Urothelium cell line (cell line): ENCODE measurements around the gene TRPM3.
A peak's percentile ranks its signal among the peaks of the same experiment; 100 is the strongest.

Experiments
- DNase-seq: peaks from one replicate; pipeline ENCODE4 v3.0.0; 2011; ENCODE audit warnings: low spot score, mixed read lengths
- FAIRE-seq: peaks from 2 replicates; lab custom pipeline; 2011; peaks lifted over from hg19 to GRCh38; lab: Jason Lieb, UNC

TRPM3 gene

GRCh38 chr9:70500793-70501192, 620.6 kb downstream of the TRPM3 start:
- no peak for DNase-seq
- FAIRE-seq, result no peak

GRCh38 chr9:70499621-70500020, 621.8 kb downstream of the TRPM3 start:
- FAIRE-seq (no peak), DNase-seq (no peak)

- FAIRE-seq, result no peak
Measured at GRCh38 chr9:70498866-70499265, 622.6 kb downstream of the TRPM3 start.

GRCh38 chr9:70496244-70496643, 625.2 kb downstream of the TRPM3 start:
- DNase-seq, result no peak

More at GRCh38 chr9:70498866-70499265, 622.6 kb downstream of the TRPM3 start:
- no peak for DNase-seq

DNA sequence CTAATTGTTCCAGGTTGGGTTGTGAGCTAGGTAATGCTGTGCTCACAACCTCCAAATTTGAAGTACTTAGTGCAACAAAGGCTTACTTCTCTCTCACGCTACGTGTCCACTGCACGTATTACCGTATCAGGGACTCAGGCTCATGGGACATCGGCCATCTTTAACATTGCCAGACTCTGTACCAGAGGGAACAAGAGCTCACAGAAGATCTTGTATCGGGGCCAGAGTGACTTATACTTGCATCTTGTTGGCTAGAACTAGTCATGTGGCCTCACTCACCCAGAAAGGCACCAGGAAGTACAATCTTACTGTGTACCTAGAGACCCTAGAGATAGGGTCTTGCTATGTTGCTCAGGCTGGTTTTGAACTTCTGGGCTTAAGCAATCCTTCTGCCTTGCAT, 625.9 kb downstream of the TRPM3 start:
- FAIRE-seq, result no peak
- no peak for DNase-seq

More at GRCh38 chr9:70496244-70496643, 625.2 kb downstream of the TRPM3 start:
- FAIRE-seq, result no peak

DNA sequence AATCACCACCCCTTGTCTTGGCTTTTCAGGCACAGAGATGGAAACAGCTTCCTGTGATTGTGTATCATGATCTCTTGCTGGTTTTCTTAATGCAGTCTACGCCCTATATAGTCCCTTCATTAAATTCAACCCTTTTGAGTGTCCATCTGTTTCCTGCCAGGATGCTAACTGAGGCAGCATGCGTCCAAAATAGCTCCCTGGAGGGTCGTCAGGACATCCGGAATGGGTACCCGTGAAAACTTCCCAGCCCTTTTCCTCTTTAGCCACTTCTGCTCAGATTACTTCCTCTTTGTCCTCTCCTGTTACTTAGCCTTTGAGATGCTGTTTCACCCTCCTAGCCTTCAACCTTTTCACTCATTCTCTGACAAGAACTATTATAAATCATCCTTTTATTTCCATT, 627.2 kb downstream of the TRPM3 start:
- DNase-seq (no peak), FAIRE-seq (no peak)

GRCh38 chr9:70493029-70493428, 628.4 kb downstream of the TRPM3 start:
- no peak for FAIRE-seq
- no peak for DNase-seq

DNA sequence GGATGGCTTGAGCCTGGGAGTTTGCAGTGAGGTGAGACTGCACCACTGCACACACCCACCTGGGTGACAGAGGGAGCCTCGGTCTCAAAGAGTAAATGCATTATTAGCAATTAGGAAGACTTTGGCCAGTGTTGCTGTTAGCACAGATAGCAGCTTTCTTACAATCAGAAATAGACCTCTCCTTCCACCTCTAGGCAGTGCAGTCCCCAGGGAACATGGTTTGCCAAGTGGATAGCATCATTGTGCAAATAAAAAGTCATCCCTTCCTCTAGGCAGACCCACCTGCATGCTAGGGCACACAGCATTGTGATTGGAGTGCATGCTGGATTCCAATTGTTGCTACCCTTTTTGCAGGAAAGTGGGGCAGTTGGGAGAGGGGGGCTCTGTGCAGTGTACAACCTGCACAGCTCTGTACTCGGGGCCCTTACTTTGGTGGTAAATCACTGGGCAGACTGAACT, 629.1 kb downstream of the TRPM3 start:
- DNase-seq, result no peak

DNA sequence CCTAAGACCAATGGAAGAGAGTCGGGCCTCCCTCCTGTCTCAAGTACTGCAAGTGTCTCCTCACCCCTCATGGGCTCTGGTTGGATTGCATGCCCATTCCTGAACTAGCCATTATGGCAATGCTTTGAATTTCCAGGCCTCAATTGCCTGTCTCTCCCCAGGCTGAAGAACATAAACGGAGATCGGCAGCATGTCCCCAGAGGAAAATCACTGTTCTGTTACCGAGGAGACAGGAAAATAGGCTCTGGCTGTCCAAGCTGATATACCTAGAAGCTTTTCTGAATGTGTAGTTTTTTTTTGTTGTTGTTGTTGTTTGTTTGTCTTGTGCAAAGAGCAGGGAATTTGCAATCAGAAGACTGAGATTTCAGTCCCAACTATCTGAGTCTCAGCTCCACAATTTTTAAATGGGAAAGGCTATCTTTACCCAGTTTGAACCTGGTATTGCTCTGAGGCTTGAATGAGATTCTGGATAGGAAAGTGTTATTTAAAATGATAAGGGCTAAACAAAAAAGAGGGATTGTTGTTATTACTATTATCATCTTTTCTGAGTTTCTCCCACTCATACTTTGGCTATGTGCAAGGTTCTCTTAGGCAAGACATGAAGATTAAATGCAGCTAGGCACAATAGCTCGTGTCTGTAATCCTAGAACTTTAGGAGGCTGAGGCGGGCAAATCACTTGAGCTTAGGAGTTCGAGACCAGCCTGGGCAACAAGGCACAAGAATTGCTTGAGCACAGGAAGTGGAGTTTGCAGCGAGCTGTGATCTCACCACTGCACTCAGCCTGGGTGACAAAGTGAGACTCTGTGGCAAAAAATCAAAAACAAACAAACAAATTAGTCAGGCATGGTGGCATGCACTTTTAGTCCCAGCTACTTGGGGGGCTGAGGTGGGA, 629.7 kb downstream of the TRPM3 start:
- no peak for DNase-seq
- FAIRE-seq, result no peak

More for the DNA sequence above, 629.1 kb downstream of the TRPM3 start:
- FAIRE-seq, result peak; percentile 50

DNA sequence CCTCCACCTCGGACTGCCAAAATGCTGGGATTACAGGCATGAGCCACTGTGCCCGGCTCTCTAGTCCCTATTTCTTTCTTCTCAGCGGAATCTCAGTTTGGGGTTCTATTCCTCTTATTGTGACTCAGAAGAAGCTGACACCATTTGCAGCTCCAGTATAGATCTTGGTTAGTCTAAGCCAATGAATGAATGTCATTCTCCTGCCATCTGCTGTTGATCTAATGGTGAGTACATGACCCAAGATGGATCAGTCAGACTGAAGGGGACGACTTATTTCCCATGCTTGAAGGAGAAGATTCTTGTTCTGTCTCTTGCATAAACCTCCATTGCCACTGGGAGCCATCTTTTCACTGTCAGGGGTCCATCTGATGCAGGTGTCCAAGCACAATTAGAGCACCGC, 630.9 kb downstream of the TRPM3 start:
- no peak for DNase-seq
- no peak for FAIRE-seq

GRCh38 chr9:70488793-70489105, 632.7 kb downstream of the TRPM3 start:
- no peak for DNase-seq
- no peak for FAIRE-seq

GRCh38 chr9:70488098-70488792, 633.2 kb downstream of the TRPM3 start:
- FAIRE-seq (no peak), DNase-seq (no peak)

DNA sequence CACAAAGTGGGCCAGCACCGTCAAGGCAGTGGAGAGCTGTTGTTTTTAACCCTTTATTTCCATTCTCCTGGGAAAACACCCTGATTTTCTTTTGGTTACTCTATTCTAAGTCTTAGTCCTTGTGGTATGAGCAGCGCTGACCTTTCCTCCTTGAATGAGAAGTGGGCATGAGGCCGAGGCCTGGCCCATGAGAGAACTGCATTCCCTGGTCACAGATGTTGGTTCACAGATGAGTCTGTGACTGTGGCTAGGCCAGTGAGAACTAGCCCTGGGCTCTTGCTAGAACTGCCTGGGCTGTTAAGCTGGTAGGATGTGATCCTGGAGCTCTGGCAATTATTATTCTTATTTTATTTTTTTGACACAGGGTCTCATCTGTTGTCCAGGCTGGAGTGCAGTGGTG, 635.3 kb downstream of the TRPM3 start:
- no peak for FAIRE-seq
- DNase-seq, result no peak

GRCh38 chr9:70485273-70485858, 636.1 kb downstream of the TRPM3 start:
- DNase-seq (no peak), FAIRE-seq (no peak)

GRCh38 chr9:70484232-70485130, 636.9 kb downstream of the TRPM3 start:
- FAIRE-seq (no peak), DNase-seq (peak; percentile 61)

DNA sequence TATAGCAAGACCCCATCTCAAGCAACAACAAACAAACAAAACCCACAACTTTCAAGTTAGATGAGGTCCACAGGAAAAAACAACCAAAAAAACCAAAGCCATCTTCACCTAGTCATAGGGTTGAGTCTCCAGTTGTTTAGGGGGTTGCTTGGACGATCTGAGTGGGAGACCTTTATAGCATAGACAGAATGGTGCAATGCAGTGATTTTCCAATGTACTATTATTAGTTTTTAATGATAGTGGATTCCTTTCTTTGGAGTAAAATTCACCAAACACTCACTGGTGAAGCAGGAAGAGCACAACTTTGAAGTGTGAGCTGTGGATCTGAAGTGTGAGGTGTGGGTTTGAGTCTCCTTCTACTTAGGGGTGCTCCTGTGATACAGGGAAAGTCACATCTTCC, 640.0 kb downstream of the TRPM3 start:
- DNase-seq, result no peak
- no peak for FAIRE-seq

- DNase-seq, result no peak
Measured at GRCh38 chr9:70480405-70480980, 640.9 kb downstream of the TRPM3 start.

DNA sequence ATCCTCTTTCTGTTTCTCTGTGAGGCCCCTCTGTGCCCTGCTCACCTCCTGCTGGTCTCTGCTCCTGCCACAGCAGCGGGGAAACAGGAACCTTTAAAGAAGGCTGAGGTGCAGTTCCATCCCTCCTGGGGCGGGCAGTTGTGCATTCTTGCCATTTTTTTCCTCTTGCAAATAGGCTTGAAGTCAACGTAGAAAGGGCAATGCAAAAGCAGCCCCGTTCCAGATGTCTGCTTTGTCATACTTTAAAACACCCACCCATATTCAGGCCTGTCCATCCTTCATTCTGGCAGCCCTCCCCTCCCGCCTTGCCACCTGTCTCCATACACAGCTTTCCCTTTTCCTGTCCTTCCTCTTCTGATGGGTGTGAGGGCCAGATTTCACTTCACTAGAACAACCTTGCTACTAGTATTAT, 641.5 kb downstream of the TRPM3 start:
- DNase-seq (peak; percentile 47), FAIRE-seq (no peak)

More at GRCh38 chr9:70480405-70480980, 640.9 kb downstream of the TRPM3 start:
- FAIRE-seq, result no peak
